ENCODE results near the gene STEAP2.

DNA sequence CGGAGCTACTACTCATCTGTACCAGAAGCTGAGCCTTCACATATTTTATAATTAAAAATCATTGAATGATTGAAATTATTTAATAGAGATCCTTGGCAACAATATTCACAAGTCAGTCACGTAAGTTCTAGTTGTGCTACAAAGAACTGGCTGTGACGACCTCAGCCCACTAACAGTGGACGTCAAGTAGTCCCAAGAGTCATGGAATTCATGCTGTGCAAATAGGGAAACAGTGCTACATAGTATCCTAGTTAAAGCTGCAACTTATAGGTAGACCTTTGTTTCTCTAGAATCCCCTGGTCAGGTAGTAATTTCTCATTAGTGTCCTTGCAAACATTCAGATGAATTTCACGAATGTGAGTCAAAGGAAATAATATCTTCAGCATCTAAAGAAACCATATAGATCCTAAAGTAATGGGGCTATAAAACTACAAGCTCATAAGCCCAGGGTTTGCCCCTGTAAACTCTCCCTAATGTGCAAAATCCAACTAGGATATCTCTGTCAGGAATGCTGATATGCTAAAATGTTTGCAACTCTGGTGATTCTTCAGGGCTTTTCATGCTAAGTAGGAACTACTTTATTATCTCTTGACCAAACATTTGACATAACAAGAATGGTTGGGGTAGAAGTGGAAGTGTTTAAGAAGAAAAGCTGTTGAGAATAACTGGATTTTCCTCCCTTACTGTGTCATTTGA, 64.6 kb downstream of the STEAP2 start:
- TF ChIP-seq, protein P1, sequence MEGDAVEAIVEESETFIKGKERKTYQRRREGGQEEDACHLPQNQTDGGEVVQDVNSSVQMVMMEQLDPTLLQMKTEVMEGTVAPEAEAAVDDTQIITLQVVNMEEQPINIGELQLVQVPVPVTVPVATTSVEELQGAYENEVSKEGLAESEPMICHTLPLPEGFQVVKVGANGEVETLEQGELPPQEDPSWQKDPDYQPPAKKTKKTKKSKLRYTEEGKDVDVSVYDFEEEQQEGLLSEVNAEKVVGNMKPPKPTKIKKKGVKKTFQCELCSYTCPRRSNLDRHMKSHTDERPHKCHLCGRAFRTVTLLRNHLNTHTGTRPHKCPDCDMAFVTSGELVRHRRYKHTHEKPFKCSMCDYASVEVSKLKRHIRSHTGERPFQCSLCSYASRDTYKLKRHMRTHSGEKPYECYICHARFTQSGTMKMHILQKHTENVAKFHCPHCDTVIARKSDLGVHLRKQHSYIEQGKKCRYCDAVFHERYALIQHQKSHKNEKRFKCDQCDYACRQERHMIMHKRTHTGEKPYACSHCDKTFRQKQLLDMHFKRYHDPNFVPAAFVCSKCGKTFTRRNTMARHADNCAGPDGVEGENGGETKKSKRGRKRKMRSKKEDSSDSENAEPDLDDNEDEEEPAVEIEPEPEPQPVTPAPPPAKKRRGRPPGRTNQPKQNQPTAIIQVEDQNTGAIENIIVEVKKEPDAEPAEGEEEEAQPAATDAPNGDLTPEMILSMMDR (IDR thresholded peaks at IDR 0.05), result no peak
- no peak for TF ChIP-seq POLR2A (IDR thresholded peaks at IDR 0.05)
